Adrenal gland (tissue), 12 donors: ENCODE measurements around the gene PRKCE. TPM values are rescaled to one million over a fixed set of nuclear protein-coding genes. Genes with fewer than 3 reads are reported as not detected.

Source experiments
- DNase-seq, 7 donors: peaks; one replicate each; pipeline ENCODE4 v3.0.0-alpha.2; 2019 to 2020
- H3K27ac ChIP-seq, 5 donors: fragments of 200-600 bp; sonication (generic) in 4 of 5; 1 replicate in 3 of 5; 2 replicates in 2 of 5; pipeline versions ENCODE4 v1.5.1 to v1.8.0; 2016 to 2020; ENCODE audit warnings: mild to moderate bottlenecking in 1 of 5
- H3K27me3 ChIP-seq: fragments of 200-600 bp; 2 replicates; pipeline ENCODE4 v1.8.0; 2021
- H3K36me3 ChIP-seq, 2 donors: fragments of 200-600 bp; replicated peaks in 1 of 2; 1 replicate in 1 of 2; 2 replicates in 1 of 2; pipeline versions ENCODE4 v1.5.1 to v1.8.0; 2018 to 2022
- H3K4me1 ChIP-seq, 2 donors: fragments of 200-600 bp; replicated peaks in 1 of 2; 1 replicate in 1 of 2; 2 replicates in 1 of 2; pipeline versions ENCODE4 v1.5.1 to v1.8.0; 2018 to 2021
- H3K4me3 ChIP-seq, 4 donors: fragments of 200-600 bp; sonication (generic) in 3 of 4; one replicate each; pipeline ENCODE4 v1.5.1; 2016 to 2018
- H3K9me3 ChIP-seq, 3 donors: fragments of 200-600 bp; sonication (generic) in 1 of 3; replicated peaks in 1 of 3; 1 replicate in 2 of 3; 2 replicates in 1 of 3; pipeline versions ENCODE4 v1.5.1 to v1.8.0; 2016 to 2021
- POLR2A ChIP-seq, 2 donors: fragments of 450-650 bp; IDR thresholded peaks; one replicate each; pipeline ENCODE4 v1.6.1; 2017; ENCODE audit warnings: antibody characterized with exemption in 2 of 2, mild to moderate bottlenecking in 2 of 2, moderate library complexity in 1 of 2
- WGBS, 4 donors: extraction: QIAGEN DNeasy Blood & Tissue Kit in 2 of 4; methylation state at CpG; one replicate each; pipeline versions ENCODE4 v1.1.5 to v1.1.7; 2013 to 2017; 5-methylcytosine and 5-hydroxymethylcytosine counted together
- intact Hi-C, 2 donors: fragments of 100-400 bp; cut with DNase I; formaldehyde crosslinking; loops; one replicate each; pipeline versions ENCODE4 v1.14.1 to v1.15.0; 2022 to 2023
- polyA plus RNA-seq, 3 donors: library from polyadenylated mRNA; stranded (reverse); fragments of 200-250 nt in 2 of 3; fragments of 350-450 nt in 1 of 3; fragmentation: Illumina TruSeq in 1 of 3; extraction: RNeasy Lipid Tissue Mini Kit (QIAGEN cat#74804) in 1 of 3; gene quantifications; one replicate each; pipeline ENCODE4 v1.2.3, GENCODE V29; 2013 to 2014
- total RNA-seq, 9 donors: library from RNA; depleted of rRNA in 4 of 9; stranded (reverse); fragments of >200 nt in 4 of 9; fragments of 120-200 nt in 1 of 9; fragmentation: NEBNext Ultra II Directional in 1 of 9; extraction: Animal tissue kit (Norgen Biotek cat#: 25700) in 1 of 9; gene quantifications; one replicate each; pipeline versions ENCODE4 v1.1.0 to v1.2.4, GENCODE V29; 2013 to 2023
- TF ChIP-seq, protein P1 (sequence below), 6 experiments: fragments of 450-650 bp in 4 of 6; fragments of 200-600 bp in 2 of 6; sonication (generic) in 1 of 6; IDR thresholded peaks; 1 replicate in 5 of 6; 2 replicates in 1 of 6; pipeline versions ENCODE4 v1.5.1 to v1.8.0; 2016 to 2021; ENCODE audit warnings: antibody characterized with exemption in 6 of 6, mild to moderate bottlenecking in 2 of 6, moderate library complexity in 1 of 6
- donor health status: healthy with polysubstance abuse.
- donor health status: Bipolar disorder and iron deficiency.
- donor health status: DM: yes; HTN: yes; CAD: no.
- donor health status: DM: no; HTN: no; CAD: no.
- donor health status: DM: no; HTN: no; CAD: no.
- donor health status: DM: yes; HTN: yes; CAD: no.

The PRKCE gene
- total and polyA plus RNA-seq, 12 donors: 1.9 to 19.2 (median 8.0) TPM

DNA sequence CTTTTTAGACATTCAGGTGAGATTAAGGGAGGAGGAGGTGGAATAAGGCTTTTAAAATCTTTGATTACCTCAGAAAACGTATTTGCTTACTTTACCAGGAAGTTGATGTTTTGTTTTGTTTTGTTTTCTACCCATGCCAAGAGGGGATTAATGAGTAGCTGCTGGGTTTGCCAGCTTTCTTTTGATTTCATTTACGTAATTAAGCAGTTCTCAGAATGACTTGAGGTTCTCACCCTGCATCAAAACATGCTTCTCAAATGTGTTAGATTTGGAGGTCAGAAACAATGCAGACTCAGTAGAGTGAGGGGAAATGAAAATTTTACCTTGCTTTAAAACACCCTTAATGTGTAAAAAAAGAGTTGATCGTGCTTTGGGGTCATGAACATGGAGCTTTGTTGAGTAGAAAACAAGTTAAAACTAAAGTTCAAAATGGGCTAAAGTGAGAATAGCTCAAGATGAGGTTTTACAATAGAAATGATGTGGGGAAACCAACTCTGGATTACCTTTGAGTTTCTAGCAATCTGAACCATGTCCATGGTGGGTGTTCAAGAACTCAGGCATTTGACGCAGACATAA, 428.6 kb downstream of the PRKCE start:
- no peak overlapping the region for H3K4me3 ChIP-seq
- H3K27me3 ChIP-seq: no peaks in the 10 kb centered on the region
- TF ChIP-seq, protein P1, sequence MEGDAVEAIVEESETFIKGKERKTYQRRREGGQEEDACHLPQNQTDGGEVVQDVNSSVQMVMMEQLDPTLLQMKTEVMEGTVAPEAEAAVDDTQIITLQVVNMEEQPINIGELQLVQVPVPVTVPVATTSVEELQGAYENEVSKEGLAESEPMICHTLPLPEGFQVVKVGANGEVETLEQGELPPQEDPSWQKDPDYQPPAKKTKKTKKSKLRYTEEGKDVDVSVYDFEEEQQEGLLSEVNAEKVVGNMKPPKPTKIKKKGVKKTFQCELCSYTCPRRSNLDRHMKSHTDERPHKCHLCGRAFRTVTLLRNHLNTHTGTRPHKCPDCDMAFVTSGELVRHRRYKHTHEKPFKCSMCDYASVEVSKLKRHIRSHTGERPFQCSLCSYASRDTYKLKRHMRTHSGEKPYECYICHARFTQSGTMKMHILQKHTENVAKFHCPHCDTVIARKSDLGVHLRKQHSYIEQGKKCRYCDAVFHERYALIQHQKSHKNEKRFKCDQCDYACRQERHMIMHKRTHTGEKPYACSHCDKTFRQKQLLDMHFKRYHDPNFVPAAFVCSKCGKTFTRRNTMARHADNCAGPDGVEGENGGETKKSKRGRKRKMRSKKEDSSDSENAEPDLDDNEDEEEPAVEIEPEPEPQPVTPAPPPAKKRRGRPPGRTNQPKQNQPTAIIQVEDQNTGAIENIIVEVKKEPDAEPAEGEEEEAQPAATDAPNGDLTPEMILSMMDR (IDR thresholded peaks at IDR 0.05): no peak
- no peak for TF ChIP-seq POLR2A (IDR thresholded peaks at IDR 0.05)
- intact Hi-C loops: no loop called here
- no peak for DNase-seq
- H3K4me1 ChIP-seq: no peaks in the 10 kb centered on the region
- WGBS, 4 donors: 85 to 94% (median 91%) methylated on average over 4 of the region's 4 CpGs
- no peaks in the 10 kb centered on the region for H3K36me3 ChIP-seq
- H3K27ac ChIP-seq: no peak overlapping the region
- no peaks in the 10 kb centered on the region for H3K9me3 ChIP-seq

DNA sequence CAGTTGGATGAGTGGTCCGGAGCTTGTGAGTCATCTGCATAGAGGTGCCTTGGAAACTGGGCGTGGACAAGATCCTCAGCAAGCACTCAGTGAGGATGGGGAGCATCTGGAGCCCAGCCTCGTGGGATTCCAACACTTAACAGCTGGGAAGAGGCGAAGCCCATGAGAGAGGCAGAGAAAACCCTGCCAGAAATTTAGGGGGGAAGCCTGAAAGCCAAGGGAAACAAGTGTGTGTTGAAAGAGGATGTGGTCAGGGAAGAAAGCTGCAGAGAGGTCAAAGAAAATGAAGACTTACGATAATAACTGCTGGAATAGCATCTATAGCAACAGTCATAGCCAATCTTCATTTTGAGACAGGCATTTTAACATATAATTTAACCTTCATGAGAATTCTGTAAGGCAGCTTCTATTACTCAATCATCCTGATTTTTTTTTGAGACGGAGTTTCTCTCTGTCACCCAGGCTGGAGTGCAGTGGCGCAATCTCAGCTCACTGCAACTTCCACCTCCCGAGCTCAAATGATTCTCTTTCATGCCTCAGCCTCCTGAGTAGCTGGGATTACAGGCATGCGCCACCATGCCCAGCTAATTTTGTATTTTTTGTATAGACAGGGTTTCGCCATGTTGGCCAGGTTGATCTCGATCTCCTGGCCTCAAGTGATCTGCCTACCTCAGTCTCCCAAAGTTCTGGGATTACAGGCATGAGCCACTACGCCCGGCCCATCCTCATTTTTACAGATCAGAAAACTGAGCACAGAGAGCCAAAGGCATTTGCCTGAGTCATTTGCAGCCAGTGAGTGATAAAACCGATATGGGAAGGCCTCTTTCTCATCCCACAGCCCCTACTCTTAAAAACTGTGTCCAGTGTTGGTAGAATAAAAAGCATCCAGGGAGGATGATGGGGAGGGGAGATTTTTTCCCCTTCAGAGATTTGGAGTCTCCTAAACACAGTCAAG, 431.3 kb downstream of the PRKCE start:
- no peak overlapping the region for H3K4me3 ChIP-seq

DNA sequence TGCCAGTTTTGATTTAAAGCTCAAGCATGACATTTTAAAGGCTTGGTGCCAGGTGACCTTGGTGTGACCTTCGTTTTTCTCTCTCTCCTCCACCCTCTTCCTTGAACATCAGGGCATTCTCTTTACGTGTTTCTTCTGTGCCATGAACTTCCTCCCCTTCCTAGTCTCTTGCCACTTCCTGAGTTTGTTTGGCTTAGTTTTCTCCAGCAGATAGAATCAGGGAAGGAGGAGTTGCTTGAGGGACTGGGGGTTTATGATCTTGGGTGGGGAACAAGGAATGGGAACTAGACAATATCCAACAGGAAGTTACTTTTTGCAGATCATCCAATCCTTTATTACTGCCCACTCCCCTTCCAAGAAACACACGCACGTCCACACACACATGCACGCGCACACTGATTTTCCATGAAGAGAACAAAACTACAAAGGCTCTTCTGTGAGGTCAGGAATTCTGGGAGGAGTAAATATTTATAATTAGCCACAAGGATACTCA, 435.1 kb downstream of the PRKCE start:
- TF ChIP-seq, protein P1 (IDR thresholded peaks at IDR 0.05): no peak
- intact Hi-C loops: no loop called here
- Histone ChIP-seq H3K9me3 (no peaks in the 10 kb centered on the region), H3K27me3 (no peaks in the 10 kb centered on the region), H3K27ac (peak overlapping the region in 2 of 5 donors; percentile 28 to 54), H3K4me3 (no peak overlapping the region), H3K4me1 (peaks cover 0 to 6% of the 10 kb centered on the region in 2 donors), H3K36me3 (peaks cover 0 to 5% of the 10 kb centered on the region in 2 donors)
- DNase-seq: peak in 2 of 7 donors; percentile 31 to 66
- WGBS, 4 donors: 55 to 68% (median 64%) methylated on average over 6 of the region's 6 CpGs

More for the DNA sequence above, 431.3 kb downstream of the PRKCE start:
- TF ChIP-seq, protein P1 (IDR thresholded peaks at IDR 0.05): no peak
- TF ChIP-seq POLR2A (IDR thresholded peaks at IDR 0.05): no peak
- no peaks in the 10 kb centered on the region for H3K36me3 ChIP-seq
- H3K4me1 ChIP-seq: peaks cover 0 to 6% of the 10 kb centered on the region in 2 donors
- intact Hi-C loops: no loop called here
- no peaks in the 10 kb centered on the region for H3K27me3 ChIP-seq
- DNase-seq: peak in 6 of 7 donors; percentile 17 to 73 (median 34)
- peak overlapping the region in 2 of 5 donors; percentile 42 to 54 for H3K27ac ChIP-seq
- 74 to 81% (median 75%) methylated on average over 14 of the region's 14 CpGs for WGBS, 4 donors
- H3K9me3 ChIP-seq: no peaks in the 10 kb centered on the region

DNA sequence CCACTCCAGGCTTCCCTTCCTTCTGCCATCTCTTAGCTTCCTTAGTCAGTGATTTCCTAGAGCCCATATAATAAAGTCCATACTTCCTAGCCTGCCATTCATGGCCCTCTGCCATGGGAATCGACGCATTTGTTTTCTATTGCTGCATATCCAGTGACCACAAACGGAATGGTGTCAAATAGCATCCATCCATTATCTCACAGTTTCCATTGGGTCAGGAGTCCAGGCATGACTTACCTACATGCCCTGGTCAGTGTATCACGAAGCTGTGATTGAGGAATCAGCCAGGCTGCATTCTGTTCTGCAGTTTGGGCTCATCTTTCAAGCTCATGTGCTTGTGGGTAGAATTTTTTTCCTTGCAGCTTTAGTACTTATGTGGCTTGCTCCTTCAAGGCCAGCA, 436.0 kb downstream of the PRKCE start:
- intact Hi-C loops: no loop called here
- Histone ChIP-seq H3K4me3 (no peak overlapping the region), H3K36me3 (peaks cover 0 to 5% of the 10 kb centered on the region in 2 donors), H3K9me3 (no peaks in the 10 kb centered on the region), H3K27me3 (no peaks in the 10 kb centered on the region), H3K27ac (peak overlapping the region in 2 of 5 donors; percentile 14 to 44), H3K4me1 (peaks cover 0 to 6% of the 10 kb centered on the region in 2 donors)
- no peak for TF ChIP-seq POLR2A (IDR thresholded peaks at IDR 0.05)
- TF ChIP-seq, protein P1 (IDR thresholded peaks at IDR 0.05): no peak
- DNase-seq: no peak
- WGBS, 4 donors: 92 to 97% (median 95%) methylated on average over 4 of the region's 4 CpGs
